Vagina (tissue), 2 donors: ENCODE measurements around the gene VPS33A. TPM values are rescaled to one million over a fixed set of nuclear protein-coding genes. Genes with fewer than 3 reads are reported as not detected.
A peak's percentile ranks its signal among the peaks of the same experiment; 100 is the strongest.

Experiments used
- DNase-seq, 2 donors: peaks; one replicate each; pipeline ENCODE4 v3.0.0-alpha.2; 2017; ENCODE audit errors: extremely low spot score in 2 of 2
- H3K27ac ChIP-seq: fragments of 200-600 bp; sonication (generic); one replicate; pipeline ENCODE4 v1.5.1; 2019
- H3K27me3 ChIP-seq: fragments of 200-600 bp; sonication (generic); one replicate; pipeline ENCODE4 v1.5.1; 2019
- H3K36me3 ChIP-seq, 2 donors: fragments of 200-600 bp; sonication (generic); one replicate each; pipeline ENCODE4 v1.5.1; 2017 to 2019
- H3K4me1 ChIP-seq: fragments of 200-600 bp; sonication (generic); one replicate; pipeline ENCODE4 v1.5.1; 2019
- H3K4me3 ChIP-seq, 2 donors: fragments of 200-600 bp; sonication (generic); 1 replicate in 1 of 2; 2 replicates in 1 of 2; pipeline ENCODE4 v1.5.1; 2016 to 2019
- H3K9me3 ChIP-seq: fragments of 200-600 bp; sonication (generic); one replicate; pipeline ENCODE4 v1.5.1; 2019
- CTCF ChIP-seq, 3 experiments: fragments of 450-650 bp in 2 of 3; fragments of 200-600 bp in 1 of 3; sonication (generic) in 1 of 3; IDR thresholded peaks; one replicate each; pipeline ENCODE4 v1.5.1; 2017 to 2019; ENCODE audit warnings: antibody characterized with exemption in 3 of 3, mild to moderate bottlenecking in 2 of 3, moderate library complexity in 2 of 3
- POLR2A ChIP-seq, 2 donors: fragments of 450-650 bp; IDR thresholded peaks; one replicate each; pipeline ENCODE4 v1.6.1; 2017; ENCODE audit warnings: antibody characterized with exemption in 2 of 2, mild to moderate bottlenecking in 2 of 2, moderate library complexity in 2 of 2
- POLR2AphosphoS5 ChIP-seq, 2 donors: sonication (generic); formaldehyde crosslinking; IDR thresholded peaks; one replicate each; pipeline ENCODE4 v1.9.0; 2017; ENCODE audit warnings: antibody characterized with exemption in 2 of 2, mild to moderate bottlenecking in 2 of 2, low read depth in 1 of 2; ENCODE audit not compliant: insufficient read depth in 1 of 2
- intact Hi-C: fragments of 100-400 bp; cut with DNase I; formaldehyde crosslinking; loops from one replicate; pipeline ENCODE4 v1.15.1; 2023
- total RNA-seq: library from RNA; depleted of rRNA; stranded (reverse); fragments of >200 nt; gene quantifications from one replicate; pipeline ENCODE4 v1.2.3, GENCODE V29; 2016

VPS33A gene
- total RNA-seq, 1 donor from 2014 or later, result 11.0 TPM

GRCh38 chr12:122187466-122187865, 78.8 kb downstream of the VPS33A start:
- intact Hi-C loops, result no loop called here
- peaks cover 9% of the 10 kb centered on the region for H3K4me1 ChIP-seq
- no peak overlapping the region for H3K4me3 ChIP-seq

GRCh38 chr12:122185494-122186082, 80.7 kb downstream of the VPS33A start:
- intact Hi-C loops, result no loop called here
- no peak for DNase-seq
- H3K27me3 ChIP-seq, result no peaks in the 10 kb centered on the region
- H3K4me1 ChIP-seq, result peaks cover 9% of the 10 kb centered on the region
- TF ChIP-seq CTCF (IDR thresholded peaks at IDR 0.05), result no peak
- H3K27ac ChIP-seq, result no peak overlapping the region
- no peak overlapping the region for H3K4me3 ChIP-seq
- no peaks in the 10 kb centered on the region for H3K36me3 ChIP-seq
- H3K9me3 ChIP-seq, result no peaks in the 10 kb centered on the region

More at GRCh38 chr12:122187466-122187865, 78.8 kb downstream of the VPS33A start:
- no peak overlapping the region for H3K27ac ChIP-seq
- H3K36me3 ChIP-seq, result no peaks in the 10 kb centered on the region
- DNase-seq, result no peak
- TF ChIP-seq POLR2AphosphoS5 (IDR thresholded peaks at IDR 0.05; ENCODE audit: insufficient read depth in 1 of 2, low read depth in 1 of 2), result no peak
- no peak for TF ChIP-seq CTCF (IDR thresholded peaks at IDR 0.05)
- no peak for TF ChIP-seq POLR2A (IDR thresholded peaks at IDR 0.05)
- H3K9me3 ChIP-seq, result no peaks in the 10 kb centered on the region
- H3K27me3 ChIP-seq, result no peaks in the 10 kb centered on the region

GRCh38 chr12:122185079-122185478, 81.2 kb downstream of the VPS33A start:
- Histone ChIP-seq H3K36me3 (no peaks in the 10 kb centered on the region), H3K4me1 (peaks cover 9% of the 10 kb centered on the region), H3K9me3 (no peaks in the 10 kb centered on the region), H3K4me3 (no peak overlapping the region), H3K27me3 (no peaks in the 10 kb centered on the region), H3K27ac (no peak overlapping the region)
- intact Hi-C loops, result no loop called here
- TF ChIP-seq CTCF (IDR thresholded peaks at IDR 0.05), result no peak
- TF ChIP-seq POLR2AphosphoS5 (IDR thresholded peaks at IDR 0.05; ENCODE audit: insufficient read depth in 1 of 2, low read depth in 1 of 2), result no peak
- no peak for TF ChIP-seq POLR2A (IDR thresholded peaks at IDR 0.05)
- no peak for DNase-seq

- H3K27ac ChIP-seq, result no peak overlapping the region
- H3K9me3 ChIP-seq, result no peaks in the 10 kb centered on the region
- no peaks in the 10 kb centered on the region for H3K36me3 ChIP-seq
- H3K4me1 ChIP-seq, result peaks cover 9% of the 10 kb centered on the region
- intact Hi-C loops, result no loop called here
- no peak for TF ChIP-seq CTCF (IDR thresholded peaks at IDR 0.05)
- no peaks in the 10 kb centered on the region for H3K27me3 ChIP-seq
- DNase-seq, result no peak
- H3K4me3 ChIP-seq, result no peak overlapping the region
These were observed 81.8 kb downstream of the VPS33A start for GRCh38 chr12:122184517-122184916.

GRCh38 chr12:122183588-122183940, 82.7 kb downstream of the VPS33A start:
- no peaks in the 10 kb centered on the region for H3K9me3 ChIP-seq
- H3K27ac ChIP-seq, result no peak overlapping the region
- peak overlapping the region; percentile 47 to 48 for H3K4me3 ChIP-seq
- no peaks in the 10 kb centered on the region for H3K27me3 ChIP-seq
- H3K4me1 ChIP-seq, result peaks cover 9% of the 10 kb centered on the region
- H3K36me3 ChIP-seq, result no peaks in the 10 kb centered on the region
- no peak for DNase-seq
- no peak for TF ChIP-seq CTCF (IDR thresholded peaks at IDR 0.05)
- TF ChIP-seq POLR2AphosphoS5 (IDR thresholded peaks at IDR 0.05; ENCODE audit: insufficient read depth in 1 of 2, low read depth in 1 of 2), result no peak
- TF ChIP-seq POLR2A (IDR thresholded peaks at IDR 0.05), result no peak
- intact Hi-C loops, result no loop called here
